ENCODE results near the gene IL15.

Gene IL15

DNA sequence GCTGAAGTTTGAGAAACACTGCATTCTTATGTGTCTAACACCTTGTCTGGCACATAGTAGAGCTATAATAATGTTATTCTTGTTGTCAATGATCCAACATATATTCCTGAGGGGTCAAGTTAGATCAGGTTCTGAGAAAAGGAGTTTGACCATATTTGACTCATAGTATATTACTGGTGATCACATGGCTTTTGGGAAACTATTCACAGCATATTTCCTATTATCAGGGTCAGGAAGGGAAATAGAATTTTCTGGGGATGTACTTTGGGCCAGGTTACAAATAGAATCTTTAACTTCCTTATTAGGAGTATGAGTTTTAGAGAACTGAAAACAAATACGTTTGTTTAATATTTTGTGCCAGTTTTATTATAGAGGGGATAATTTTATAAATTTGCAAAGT is 11.6 kb downstream of the IL15 start:
- DNase-seq (ENCODE audit: extremely low read depth, low read depth): no peak
- TF ChIP-seq, protein P1, sequence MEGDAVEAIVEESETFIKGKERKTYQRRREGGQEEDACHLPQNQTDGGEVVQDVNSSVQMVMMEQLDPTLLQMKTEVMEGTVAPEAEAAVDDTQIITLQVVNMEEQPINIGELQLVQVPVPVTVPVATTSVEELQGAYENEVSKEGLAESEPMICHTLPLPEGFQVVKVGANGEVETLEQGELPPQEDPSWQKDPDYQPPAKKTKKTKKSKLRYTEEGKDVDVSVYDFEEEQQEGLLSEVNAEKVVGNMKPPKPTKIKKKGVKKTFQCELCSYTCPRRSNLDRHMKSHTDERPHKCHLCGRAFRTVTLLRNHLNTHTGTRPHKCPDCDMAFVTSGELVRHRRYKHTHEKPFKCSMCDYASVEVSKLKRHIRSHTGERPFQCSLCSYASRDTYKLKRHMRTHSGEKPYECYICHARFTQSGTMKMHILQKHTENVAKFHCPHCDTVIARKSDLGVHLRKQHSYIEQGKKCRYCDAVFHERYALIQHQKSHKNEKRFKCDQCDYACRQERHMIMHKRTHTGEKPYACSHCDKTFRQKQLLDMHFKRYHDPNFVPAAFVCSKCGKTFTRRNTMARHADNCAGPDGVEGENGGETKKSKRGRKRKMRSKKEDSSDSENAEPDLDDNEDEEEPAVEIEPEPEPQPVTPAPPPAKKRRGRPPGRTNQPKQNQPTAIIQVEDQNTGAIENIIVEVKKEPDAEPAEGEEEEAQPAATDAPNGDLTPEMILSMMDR (IDR thresholded peaks at IDR 0.05; ENCODE audit: low read depth, low read length): no peak

DNA sequence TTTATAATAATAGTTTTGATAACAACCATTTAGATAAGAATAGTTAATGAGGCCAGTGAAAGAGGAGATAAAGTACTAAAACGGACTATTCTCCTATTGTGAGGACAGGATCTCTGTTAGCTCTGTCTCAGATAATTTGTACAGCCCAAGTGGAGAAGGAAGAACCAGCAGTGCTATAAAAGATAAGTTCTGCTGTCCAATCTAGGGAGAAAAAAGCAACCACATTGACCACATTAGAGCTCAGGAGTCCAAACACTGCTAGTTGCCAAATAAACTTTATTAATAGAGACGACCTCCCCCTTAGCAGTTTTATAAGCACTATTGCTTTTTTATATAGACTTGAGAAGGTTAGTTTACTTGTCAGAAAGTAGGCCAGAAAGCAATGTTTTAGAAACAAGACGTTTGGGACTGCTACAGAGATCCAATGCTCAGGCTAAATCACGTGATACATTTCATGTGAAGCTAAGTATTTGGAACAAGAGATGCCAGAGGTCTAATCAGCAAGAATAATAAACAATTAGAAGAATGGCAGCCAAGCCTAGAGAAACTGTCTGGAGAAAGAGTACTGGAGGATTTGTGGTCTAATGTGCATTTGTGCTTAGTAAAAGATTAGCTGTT is 15.9 kb downstream of the IL15 start:
- TF ChIP-seq, protein P1 (IDR thresholded peaks at IDR 0.05; ENCODE audit: low read depth, low read length): no peak
- peak; percentile 89 for DNase-seq (ENCODE audit: extremely low read depth, low read depth)

DNA sequence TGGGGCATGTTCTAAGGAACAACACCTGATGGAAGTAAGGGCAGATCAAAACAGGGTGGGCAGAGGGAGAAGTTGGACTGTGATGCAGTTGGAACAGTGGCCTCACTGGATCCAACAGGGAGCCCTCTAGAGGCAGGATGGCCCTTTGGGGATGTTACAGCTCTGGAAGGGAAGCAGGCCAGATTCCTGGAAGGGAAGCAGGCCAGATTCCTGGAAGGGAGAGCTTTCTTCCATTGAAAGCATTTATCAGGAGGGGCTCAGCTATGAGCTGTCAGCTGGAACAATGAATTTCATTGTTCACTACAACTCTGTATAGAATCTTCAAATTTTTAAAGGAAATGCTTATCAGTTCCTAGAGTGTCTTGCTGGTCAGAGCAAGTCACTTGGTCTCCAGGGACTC is 17.7 kb downstream of the IL15 start:
- TF ChIP-seq, protein P1 (IDR thresholded peaks at IDR 0.05; ENCODE audit: low read depth, low read length): peak; percentile 41
- no peak for DNase-seq (ENCODE audit: extremely low read depth, low read depth)

DNA sequence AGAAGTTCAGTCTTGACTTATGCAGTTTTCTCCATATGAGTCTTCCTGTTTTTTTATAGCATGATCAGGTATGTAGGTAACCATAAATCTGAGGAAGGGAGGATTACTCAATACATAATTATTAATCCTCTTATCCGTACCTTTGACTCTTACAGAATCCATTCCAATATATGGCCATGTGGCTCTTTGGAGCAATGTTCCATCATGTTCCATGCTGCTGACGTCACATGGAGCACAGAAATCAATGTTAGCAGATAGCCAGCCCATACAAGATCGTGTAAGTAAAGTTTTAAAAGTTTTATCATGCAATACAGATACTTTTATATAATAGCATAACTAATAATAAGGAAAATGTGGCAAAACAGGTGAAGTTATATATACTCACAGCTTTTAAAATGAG is 19.6 kb downstream of the IL15 start:
- no peak for DNase-seq (ENCODE audit: extremely low read depth, low read depth)
- TF ChIP-seq, protein P1 (IDR thresholded peaks at IDR 0.05; ENCODE audit: low read depth, low read length): no peak

DNA sequence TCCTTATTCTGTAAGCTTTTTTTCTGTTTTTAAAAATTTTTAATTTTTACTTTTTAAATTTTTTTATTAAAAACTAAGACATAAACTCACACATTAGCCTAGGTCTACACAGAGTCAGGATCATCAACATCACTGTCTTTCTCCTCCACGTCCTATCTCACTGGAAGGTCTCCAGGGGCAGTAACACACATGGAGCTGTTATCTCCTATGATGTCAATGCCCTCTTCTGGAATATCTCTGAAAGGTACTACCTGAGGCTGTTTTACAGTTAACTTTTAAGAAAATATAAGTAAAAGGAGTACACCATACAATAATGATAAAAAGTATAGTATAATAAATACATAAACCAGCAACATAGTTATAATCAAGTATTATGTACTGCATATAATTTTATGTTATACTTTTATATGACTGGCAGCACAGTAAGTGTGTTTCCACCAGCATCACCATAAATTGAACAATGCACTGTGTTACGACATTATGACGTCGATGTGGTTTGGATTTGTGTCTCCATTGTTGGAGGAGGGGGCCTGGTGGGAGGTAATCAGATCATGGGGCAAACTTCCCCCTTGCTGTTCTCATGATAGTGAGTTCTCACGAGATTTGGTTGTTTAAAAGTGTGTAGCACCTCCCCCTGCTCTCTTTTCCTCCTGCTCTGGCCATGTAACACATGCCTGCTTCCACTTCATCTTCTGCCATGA is 21.3 kb downstream of the IL15 start:
- no peak for DNase-seq (ENCODE audit: extremely low read depth, low read depth)

DNA sequence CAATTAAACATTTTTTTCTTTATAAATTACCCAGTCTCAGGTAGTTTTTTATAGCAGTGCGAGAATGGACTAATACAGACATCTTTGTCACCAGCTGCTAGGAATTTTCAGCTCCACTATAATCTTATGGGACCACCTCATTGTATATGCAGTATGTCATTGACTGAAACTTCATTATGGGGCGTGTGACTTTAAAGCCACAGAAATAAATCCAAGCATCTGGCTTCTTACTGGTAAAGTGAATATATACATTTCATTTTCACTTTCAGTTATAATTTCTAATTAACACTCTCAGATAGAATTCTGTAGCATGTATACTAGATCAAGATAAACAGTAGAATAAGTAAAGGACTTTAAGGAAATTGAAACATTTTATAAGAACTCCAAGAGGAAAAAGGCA is 21.9 kb downstream of the IL15 start:
- no peak for DNase-seq (ENCODE audit: extremely low read depth, low read depth)
- TF ChIP-seq, protein P1 (IDR thresholded peaks at IDR 0.05; ENCODE audit: low read depth, low read length): no peak

More for the DNA sequence above, 21.3 kb downstream of the IL15 start:
- TF ChIP-seq, protein P1 (IDR thresholded peaks at IDR 0.05; ENCODE audit: low read depth, low read length): no peak

DNA sequence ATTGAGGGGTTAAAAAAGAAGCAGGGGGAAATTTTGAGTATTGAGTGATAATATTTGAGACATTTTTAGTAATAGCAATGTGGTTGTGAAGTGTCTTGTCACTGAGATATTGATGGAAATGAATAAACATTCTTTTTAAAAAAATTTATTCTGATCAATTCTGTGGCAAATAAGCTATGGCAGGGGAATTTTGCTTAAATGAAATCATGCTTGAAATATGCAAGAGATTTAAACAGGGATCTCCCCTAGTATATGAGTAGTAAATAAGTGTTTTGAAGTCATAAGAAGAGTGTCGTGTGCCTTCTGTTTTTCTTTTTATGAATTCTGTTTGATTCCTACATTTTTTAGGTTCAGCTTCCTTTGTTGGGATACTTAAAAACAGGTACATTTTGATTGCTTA is 23.2 kb downstream of the IL15 start:
- no peak for DNase-seq (ENCODE audit: extremely low read depth, low read depth)
- TF ChIP-seq, protein P1 (IDR thresholded peaks at IDR 0.05; ENCODE audit: low read depth, low read length): no peak
